Astrocyte (in vitro differentiated cells and primary cell): Measurements from ENCODE around the gene KLC3.

Source experiments
- CTCF ChIP-seq: IDR thresholded peaks from 2 replicates; pipeline ENCODE4 v1.5.1; 2011; ENCODE audit warnings: low read depth, mild to moderate bottlenecking, inconsistent platforms, low read length, moderate library complexity; ENCODE audit not compliant: insufficient read depth
- EZH2 ChIP-seq: IDR thresholded peaks from 2 replicates; pipeline ENCODE4 v1.6.1; 2012; ENCODE audit warnings: mild to moderate bottlenecking, low read length, inconsistent platforms; ENCODE audit not compliant: insufficient read depth

DNA sequence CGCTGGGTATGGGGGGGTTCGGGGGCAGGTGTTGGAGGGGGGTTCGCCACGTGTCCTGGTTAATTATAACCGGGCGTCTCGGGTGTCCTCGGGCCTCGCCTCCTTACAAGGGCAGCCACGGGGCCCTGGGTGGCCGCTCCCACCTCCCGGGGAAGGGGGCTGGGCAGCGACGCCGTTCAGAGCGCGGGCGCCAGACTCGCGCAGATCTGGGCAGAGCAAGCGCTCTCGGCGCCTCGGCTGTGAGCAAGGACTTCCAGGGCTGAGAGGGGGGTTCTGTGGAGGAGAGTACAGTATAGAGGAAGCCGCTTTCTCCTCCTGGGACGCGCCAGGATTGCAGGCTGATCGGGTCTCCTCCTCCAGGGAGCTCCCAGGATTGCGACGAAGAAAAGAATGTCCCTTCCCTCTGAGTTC lies 16.9 kb upstream of the KLC3 start:
- TF ChIP-seq CTCF (no peak), EZH2 (no peak)
